ENCODE data around the gene SLC12A1. TPM values are rescaled to one million over a fixed set of nuclear protein-coding genes. Genes with fewer than 3 reads are reported as not detected.

SLC12A1 gene
- total RNA-seq, 1 donor from 2014 or later: not detected

DNA sequence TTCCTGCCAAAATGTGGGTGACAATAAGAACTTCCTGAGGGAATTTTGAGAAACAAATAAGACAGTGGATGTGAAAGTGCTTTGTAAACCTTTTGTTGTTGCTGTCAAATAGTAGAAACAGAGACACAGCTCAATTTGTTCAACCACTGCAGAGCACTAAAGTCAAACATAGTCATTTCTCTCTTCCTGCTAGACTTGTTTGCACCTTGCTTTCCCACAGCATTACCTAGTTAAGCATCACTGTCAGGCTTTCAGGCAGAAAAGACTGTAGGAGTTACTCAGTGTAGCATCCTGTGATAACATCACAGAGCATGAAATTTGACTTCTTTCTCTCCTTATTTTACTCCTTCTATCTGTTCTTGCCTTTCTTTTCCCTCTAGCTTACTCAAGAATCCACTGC, 27.1 kb downstream of the SLC12A1 start:
- Mint-ChIP-seq H3K27ac (ENCODE audit: unreplicated experiment) (no peak overlapping the region), H3K4me3 (ENCODE audit: unreplicated experiment) (no peak overlapping the region)

GRCh38 chr15:48239334-48239733, 33.2 kb downstream of the SLC12A1 start:
- TF ChIP-seq, protein P1, sequence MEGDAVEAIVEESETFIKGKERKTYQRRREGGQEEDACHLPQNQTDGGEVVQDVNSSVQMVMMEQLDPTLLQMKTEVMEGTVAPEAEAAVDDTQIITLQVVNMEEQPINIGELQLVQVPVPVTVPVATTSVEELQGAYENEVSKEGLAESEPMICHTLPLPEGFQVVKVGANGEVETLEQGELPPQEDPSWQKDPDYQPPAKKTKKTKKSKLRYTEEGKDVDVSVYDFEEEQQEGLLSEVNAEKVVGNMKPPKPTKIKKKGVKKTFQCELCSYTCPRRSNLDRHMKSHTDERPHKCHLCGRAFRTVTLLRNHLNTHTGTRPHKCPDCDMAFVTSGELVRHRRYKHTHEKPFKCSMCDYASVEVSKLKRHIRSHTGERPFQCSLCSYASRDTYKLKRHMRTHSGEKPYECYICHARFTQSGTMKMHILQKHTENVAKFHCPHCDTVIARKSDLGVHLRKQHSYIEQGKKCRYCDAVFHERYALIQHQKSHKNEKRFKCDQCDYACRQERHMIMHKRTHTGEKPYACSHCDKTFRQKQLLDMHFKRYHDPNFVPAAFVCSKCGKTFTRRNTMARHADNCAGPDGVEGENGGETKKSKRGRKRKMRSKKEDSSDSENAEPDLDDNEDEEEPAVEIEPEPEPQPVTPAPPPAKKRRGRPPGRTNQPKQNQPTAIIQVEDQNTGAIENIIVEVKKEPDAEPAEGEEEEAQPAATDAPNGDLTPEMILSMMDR (IDR thresholded peaks at IDR 0.05): no peak
- Mint-ChIP-seq H3K36me3 (ENCODE audit: low read depth) (no peaks in the 10 kb centered on the region), H3K4me3 (ENCODE audit: unreplicated experiment) (no peak overlapping the region), H3K4me1 (ENCODE audit: low read depth) (no peaks in the 10 kb centered on the region), H3K9me3 (ENCODE audit: low read depth) (no peaks in the 10 kb centered on the region), H3K27me3 (ENCODE audit: low read depth) (peaks cover 22% of the 10 kb centered on the region), H3K27ac (ENCODE audit: unreplicated experiment) (no peak overlapping the region)
- DNase-seq (ENCODE audit: low spot score): no peak

More for the DNA sequence above, 27.1 kb downstream of the SLC12A1 start:
- Mint-ChIP-seq H3K4me1 (ENCODE audit: low read depth) (no peaks in the 10 kb centered on the region), H3K36me3 (ENCODE audit: low read depth) (no peaks in the 10 kb centered on the region), H3K27me3 (ENCODE audit: low read depth) (peaks cover 31% of the 10 kb centered on the region), H3K9me3 (ENCODE audit: low read depth) (no peaks in the 10 kb centered on the region)
- TF ChIP-seq, protein P1 (IDR thresholded peaks at IDR 0.05): no peak
- no peak for DNase-seq (ENCODE audit: low spot score)

DNA sequence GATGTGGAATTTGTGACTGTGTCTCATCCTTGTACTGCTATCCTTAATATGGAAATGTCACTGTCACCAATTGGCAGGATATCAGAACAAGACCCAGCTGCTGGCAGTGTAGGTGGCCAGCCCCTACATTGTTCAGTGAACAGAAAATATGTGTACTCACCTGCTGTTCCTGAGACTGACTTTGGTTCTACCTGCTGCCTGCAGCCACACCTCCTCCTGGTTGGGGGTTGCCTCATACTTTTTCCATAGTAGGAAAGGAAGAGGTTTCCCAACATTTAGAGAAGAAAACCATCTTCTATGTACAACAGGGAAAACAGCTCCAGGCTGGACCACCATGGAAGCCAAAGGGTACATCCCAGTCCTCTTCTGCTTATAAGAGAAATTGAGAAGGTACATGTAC, 35.9 kb downstream of the SLC12A1 start:
- H3K27me3 Mint-ChIP-seq (ENCODE audit: low read depth): peaks cover 22% of the 10 kb centered on the region
- DNase-seq (ENCODE audit: low spot score): no peak
- H3K27ac Mint-ChIP-seq (ENCODE audit: unreplicated experiment): no peak overlapping the region
- no peaks in the 10 kb centered on the region for H3K4me1 Mint-ChIP-seq (ENCODE audit: low read depth)
- no peaks in the 10 kb centered on the region for H3K36me3 Mint-ChIP-seq (ENCODE audit: low read depth)
- TF ChIP-seq, protein P1 (IDR thresholded peaks at IDR 0.05): no peak
- H3K4me3 Mint-ChIP-seq (ENCODE audit: unreplicated experiment): no peak overlapping the region
- no peaks in the 10 kb centered on the region for H3K9me3 Mint-ChIP-seq (ENCODE audit: low read depth)

GRCh38 chr15:48242535-48242934, 36.4 kb downstream of the SLC12A1 start:
- H3K27ac Mint-ChIP-seq (ENCODE audit: unreplicated experiment): no peak overlapping the region
- no peaks in the 10 kb centered on the region for H3K36me3 Mint-ChIP-seq (ENCODE audit: low read depth)
- H3K9me3 Mint-ChIP-seq (ENCODE audit: low read depth): no peaks in the 10 kb centered on the region
- DNase-seq (ENCODE audit: low spot score): no peak
- H3K4me1 Mint-ChIP-seq (ENCODE audit: low read depth): no peaks in the 10 kb centered on the region
- no peak overlapping the region for H3K4me3 Mint-ChIP-seq (ENCODE audit: unreplicated experiment)
- TF ChIP-seq, protein P1 (IDR thresholded peaks at IDR 0.05): no peak
- peaks cover 22% of the 10 kb centered on the region for H3K27me3 Mint-ChIP-seq (ENCODE audit: low read depth)

GRCh38 chr15:48244921-48245320, 38.8 kb downstream of the SLC12A1 start:
- TF ChIP-seq, protein P1 (IDR thresholded peaks at IDR 0.05): no peak
- no peak overlapping the region for H3K4me3 Mint-ChIP-seq (ENCODE audit: unreplicated experiment)
- DNase-seq (ENCODE audit: low spot score): no peak
- no peaks in the 10 kb centered on the region for H3K9me3 Mint-ChIP-seq (ENCODE audit: low read depth)
- H3K4me1 Mint-ChIP-seq (ENCODE audit: low read depth): no peaks in the 10 kb centered on the region
- H3K27ac Mint-ChIP-seq (ENCODE audit: unreplicated experiment): no peak overlapping the region
- H3K36me3 Mint-ChIP-seq (ENCODE audit: low read depth): no peaks in the 10 kb centered on the region
- H3K27me3 Mint-ChIP-seq (ENCODE audit: low read depth): peaks cover 22% of the 10 kb centered on the region

Data from chondrocyte (in vitro differentiated cells).